ENCODE data around the gene PIK3CG.
"Not testable (repeated sequence)": the region's sequence is repeated elsewhere in the genome, so short reads cannot be mapped to it uniquely, and the experiment has no call there.

Gene PIK3CG

DNA sequence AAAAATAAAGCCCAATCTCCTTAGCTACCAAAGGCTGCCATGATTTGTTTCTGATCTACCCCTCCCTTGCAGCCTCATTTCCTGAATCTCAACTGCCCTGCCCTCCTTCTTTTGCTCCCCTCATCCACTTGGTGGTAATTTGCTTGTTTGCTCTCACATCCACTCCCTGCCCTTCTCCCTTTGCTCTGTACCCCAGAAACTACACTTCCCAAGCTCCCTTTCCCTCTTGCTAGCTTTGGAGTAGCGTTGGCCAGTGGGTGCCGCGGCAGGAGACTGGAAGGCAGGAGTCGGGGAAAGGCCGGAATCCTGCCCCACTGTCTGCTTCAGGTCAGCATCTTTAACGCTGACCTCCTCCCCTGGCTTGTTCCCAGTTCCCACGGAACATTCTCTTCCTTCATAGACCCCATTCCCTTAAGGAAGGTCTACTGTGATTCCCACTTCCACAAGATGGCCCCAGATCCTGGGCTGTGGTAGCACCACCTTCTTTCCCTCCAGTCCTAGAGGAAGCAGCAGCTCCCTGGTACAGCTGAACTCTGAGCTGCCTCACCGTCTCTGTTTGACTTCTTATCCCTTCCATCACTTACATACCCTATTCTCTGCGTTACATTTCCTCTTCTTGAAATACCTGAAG is 79.1 kb downstream of the PIK3CG start:
- DNase-seq: no peak

DNA sequence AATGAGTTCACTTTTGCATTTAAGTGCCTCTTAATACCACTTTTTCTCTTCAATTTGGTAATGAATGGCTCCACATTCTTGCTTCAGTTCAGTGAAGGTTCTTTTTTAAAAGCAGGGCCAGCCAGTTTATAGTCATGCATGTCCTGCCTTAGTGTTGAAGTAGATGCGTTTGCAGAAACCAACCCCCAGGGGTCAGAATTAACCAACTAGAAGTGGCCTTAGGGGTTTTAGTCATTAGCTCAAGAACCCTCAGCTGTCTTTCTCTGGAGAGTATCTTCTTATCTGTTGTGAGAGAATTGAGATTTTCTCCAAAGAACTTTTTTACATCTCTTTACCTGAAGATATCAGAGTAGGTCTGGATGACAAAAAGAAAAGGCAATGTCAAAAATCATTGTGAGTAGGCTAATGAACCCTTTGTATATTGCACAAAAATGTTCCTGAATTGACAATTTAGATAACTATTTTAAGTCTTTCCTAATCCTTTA is 82.2 kb downstream of the PIK3CG start:
- peak; percentile 31 for DNase-seq

DNA sequence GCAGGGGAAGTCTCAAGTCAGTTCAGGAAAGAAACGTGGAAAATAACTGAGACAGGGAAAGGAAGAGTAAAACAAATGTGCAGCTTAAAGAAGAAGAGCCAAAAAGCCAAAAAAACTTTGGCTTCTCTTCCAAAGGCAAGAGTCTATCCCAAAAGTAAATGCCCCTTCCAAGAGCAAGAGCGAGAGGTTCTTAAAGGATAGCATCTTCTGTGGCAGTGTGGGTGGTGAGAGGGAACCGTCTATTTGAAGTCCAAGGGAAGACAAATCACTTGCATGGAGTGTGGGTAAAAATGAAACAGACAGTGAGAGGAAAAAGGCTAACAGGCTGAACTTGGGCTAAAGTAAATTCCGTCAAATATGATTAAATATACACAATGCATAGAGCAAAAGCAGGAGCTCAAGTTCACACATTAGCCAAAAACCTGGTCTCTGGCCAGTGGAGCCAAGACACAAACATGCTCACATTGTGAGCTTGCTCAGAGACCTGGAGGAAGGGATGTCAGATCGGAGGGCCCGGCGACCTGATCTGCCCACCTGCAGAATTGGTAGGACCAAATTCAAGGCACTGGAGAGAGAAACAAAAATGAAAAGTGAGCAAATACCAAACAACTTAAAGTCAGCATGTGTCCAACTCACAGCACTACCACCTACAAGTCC is 87.0 kb downstream of the PIK3CG start:
- no peak for DNase-seq

DNA sequence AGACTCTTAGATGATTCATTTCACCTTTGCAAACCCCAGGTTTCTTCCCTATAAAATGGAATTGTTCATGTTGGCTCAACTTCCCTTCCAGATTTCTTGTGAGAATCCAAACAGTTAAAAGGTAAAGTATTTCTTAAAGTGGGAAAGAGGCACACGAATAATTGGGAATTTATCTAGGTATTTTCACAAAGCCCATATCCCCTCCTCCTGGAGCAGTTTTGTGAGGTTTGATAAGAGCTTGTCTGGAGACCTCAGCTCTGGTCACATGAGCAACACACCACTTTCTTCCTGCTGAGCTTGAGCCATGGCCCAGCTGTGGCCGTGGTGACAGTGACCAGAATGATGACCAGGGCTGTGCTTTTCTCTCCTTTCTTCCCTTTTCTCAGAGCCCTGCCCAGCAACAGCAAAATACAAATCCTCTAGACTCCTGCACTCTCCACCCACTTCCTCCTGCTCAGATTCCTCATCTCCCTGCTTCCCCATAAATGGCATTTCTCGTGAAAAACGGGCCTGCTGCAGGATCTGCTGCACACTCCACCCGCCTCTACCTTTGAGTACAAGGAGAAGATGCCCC is 87.7 kb downstream of the PIK3CG start:
- DNase-seq: peak; percentile 13

DNA sequence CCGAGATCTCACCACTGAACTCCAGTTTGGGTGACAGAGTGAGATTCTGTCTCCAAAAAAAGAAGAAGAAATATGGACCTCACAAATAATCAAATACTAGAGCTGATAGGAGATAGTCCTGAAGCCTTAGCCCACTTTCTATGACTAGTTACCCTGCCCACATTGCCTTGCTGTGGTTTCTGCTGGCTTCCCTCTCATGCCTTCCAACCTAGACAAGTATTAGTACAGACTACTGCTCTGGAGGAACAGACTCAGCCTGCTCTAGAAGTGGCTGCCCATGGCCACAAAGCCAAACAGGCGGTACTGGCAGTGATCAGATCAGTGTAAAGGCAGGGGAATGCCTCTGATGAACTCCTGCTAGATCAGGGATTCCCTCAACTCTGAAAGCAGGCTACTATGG is 89.8 kb downstream of the PIK3CG start:
- no peak for DNase-seq

DNA sequence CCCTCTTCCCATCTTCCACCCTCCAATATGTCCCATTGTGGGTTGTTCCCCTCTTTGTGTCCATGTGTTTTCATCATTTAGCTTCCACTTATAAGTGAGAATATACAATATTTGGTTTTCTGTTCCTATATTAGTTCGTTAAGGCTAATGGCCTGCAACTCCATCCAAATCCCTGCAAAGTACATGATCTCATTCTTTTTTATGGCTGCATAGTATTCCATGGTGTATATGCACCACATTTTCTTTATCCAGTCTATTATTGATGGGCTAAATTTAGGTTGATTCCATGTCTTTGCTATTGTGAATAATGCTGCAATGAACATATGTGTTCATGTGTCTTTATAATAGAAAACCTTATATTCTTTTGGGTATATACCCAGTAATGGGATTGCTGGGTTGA is 90.8 kb downstream of the PIK3CG start:
- not testable (repeated sequence) for DNase-seq

Measured in CD4-positive, alpha-beta T cell treated with Interferon gamma for 1 hour (primary cell).